PC-3 (cell line): ENCODE data around the gene MRPS12. TPM values are rescaled to one million over a fixed set of nuclear protein-coding genes. Genes with fewer than 3 reads are reported as not detected.

ENCODE experiments used
- ATAC-seq: fragments of 200-7000 bp; cut with Tn5 transposase; 2 replicates; pipeline ENCODE4 v1.9.1; 2020; ENCODE audit warnings: mild to moderate bottlenecking, moderate library complexity
- BruUV-seq: library from RNA; stranded (reverse); fragments of 400-500 nt; replicated peaks from 2 replicates; lab custom pipeline; 2021; lab: Mats Ljungman, UMichigan
- CTCF ChIA-PET: fragments of 300-600 bp; sonication (Branson Sonifier 250); formaldehyde crosslinking; loops from one replicate; lab custom pipeline; 2022; ENCODE audit warnings: antibody characterized with exemption; lab: Charles Lee
- POLR2A ChIA-PET: fragments of 300-600 bp; sonication (Branson Sonifier 250); formaldehyde crosslinking; loops from one replicate; lab custom pipeline; 2022; ENCODE audit warnings: antibody characterized with exemption; ENCODE audit not compliant: unreplicated experiment; lab: Charles Lee
- DNase-seq: peaks from one replicate; pipeline ENCODE4 v3.0.0-alpha.2; 2015
- H2AFZ ChIP-seq: fragments of 300-600 bp; sonication (generic); 2 replicates; pipeline ENCODE4 v1.6.0; 2016; ENCODE audit warnings: antibody characterized with exemption, low read length
- H3F3A ChIP-seq: fragments of 300-600 bp; sonication (generic); one replicate; pipeline ENCODE4 v1.6.0; 2017; ENCODE audit warnings: antibody characterized with exemption, low read length, control low read depth, mild to moderate bottlenecking; ENCODE audit not compliant: unreplicated experiment
- H3K27ac ChIP-seq: fragments of 300-600 bp; sonication (generic); 2 replicates; pipeline ENCODE4 v1.5.1; 2016; ENCODE audit warnings: mild to moderate bottlenecking, low read length
- H3K27me3 ChIP-seq: fragments of 300-600 bp; sonication (generic); 2 replicates; pipeline ENCODE4 v1.6.1; 2016; ENCODE audit warnings: low read length, mixed read lengths
- H3K36me3 ChIP-seq: fragments of 300-600 bp; sonication (generic); 2 replicates; pipeline ENCODE4 v1.6.1; 2016; ENCODE audit warnings: low read depth, mixed run types, low read length, mixed read lengths
- H3K4me1 ChIP-seq: fragments of 300-600 bp; sonication (generic); 2 replicates; pipeline ENCODE4 v1.5.1; 2016; ENCODE audit warnings: low read length; ENCODE audit not compliant: insufficient read depth
- H3K4me2 ChIP-seq: fragments of 300-600 bp; sonication (generic); 2 replicates; pipeline ENCODE4 v1.6.0; 2016; ENCODE audit warnings: low read length
- H3K4me3 ChIP-seq: fragments of 300-600 bp; sonication (generic); 2 replicates; pipeline ENCODE4 v1.5.1; 2016; ENCODE audit warnings: mild to moderate bottlenecking, low read length, mixed read lengths
- H3K79me2 ChIP-seq: fragments of 300-600 bp; sonication (generic); 2 replicates; pipeline ENCODE4 v1.6.1; 2017; ENCODE audit warnings: low read length, mixed read lengths
- H3K9ac ChIP-seq: fragments of 300-600 bp; sonication (generic); 2 replicates; pipeline ENCODE4 v1.6.0; 2016; ENCODE audit warnings: mild to moderate bottlenecking, low read length
- H3K9me2 ChIP-seq: fragments of 300-600 bp; sonication (generic); replicated peaks from 2 replicates; pipeline ENCODE4 v1.6.1; 2016; ENCODE audit warnings: mixed run types, low read length, mixed read lengths
- H3K9me3 ChIP-seq: fragments of 300-600 bp; sonication (generic); 2 replicates; pipeline ENCODE4 v1.6.1; 2016; ENCODE audit warnings: low read length, mixed read lengths
- H4K20me1 ChIP-seq: fragments of 300-600 bp; sonication (generic); 2 replicates; pipeline ENCODE4 v1.6.1; 2016; ENCODE audit warnings: low read length, mixed read lengths
- CTCF ChIP-seq: fragments of 300-600 bp; sonication (generic); conservative IDR thresholded peaks from 2 replicates; pipeline ENCODE4 v1.5.1; 2017; ENCODE audit warnings: antibody characterized with exemption, low read depth, mild to moderate bottlenecking, low read length
- EZH2 ChIP-seq: fragments of 300-600 bp; sonication (generic); IDR thresholded peaks from one replicate; pipeline ENCODE4 v1.6.1; 2017; ENCODE audit warnings: antibody characterized with exemption, mild to moderate bottlenecking, low read length; ENCODE audit not compliant: unreplicated experiment
- EZH2phosphoT487 ChIP-seq: fragments of 300-600 bp; sonication (generic); IDR thresholded peaks from 2 replicates; pipeline ENCODE4 v1.6.1; 2018; ENCODE audit warnings: mild to moderate bottlenecking, antibody characterized with exemption, low read length, borderline replicate concordance
- intact Hi-C: fragments of 100-400 bp; cut with micrococcal nuclease; formaldehyde crosslinking; loops from 2 replicates; pipeline ENCODE4 v1.9.0; 2023
- total RNA-seq: library from RNA; depleted of rRNA; stranded (reverse); fragments of >200 nt; gene quantifications from 2 replicates; pipeline ENCODE4 v1.2.3, GENCODE V29; 2014

Gene MRPS12
- total RNA-seq, 1 experiment from 2014 or later, result 156 TPM

GRCh38 chr19:38956264-38956663 is 25.5 kb downstream of the MRPS12 start:
- intact Hi-C loops, result loop anchor here (10.0 kb wide), 1 partner anchor 551 kb away; the partner anchor contains the start of gene FAM98C
- no peak overlapping the region for H3K4me3 ChIP-seq
- H3K79me2 ChIP-seq, result no peaks in the 10 kb centered on the region
- no peak for ATAC-seq
- no TSS peak for BruUV-seq
- DNase-seq, result no peak
- H4K20me1 ChIP-seq, result no peaks in the 10 kb centered on the region
- H3K9me2 ChIP-seq, result no peaks in the 10 kb centered on the region
- H3K27me3 ChIP-seq, result no peaks in the 10 kb centered on the region
- no peak overlapping the region for H3K9ac ChIP-seq
- H3K36me3 ChIP-seq, result no peaks in the 10 kb centered on the region
- H3K4me2 ChIP-seq, result no peak overlapping the region
- ChIA-PET CTCF (no interaction called here), POLR2A (no interaction called here)
- TF ChIP-seq EZH2 (no peak), EZH2phosphoT487 (no peak), CTCF (no peak)
- H3K27ac ChIP-seq, result no peak overlapping the region
- no peak overlapping the region for H2AFZ ChIP-seq
- no peaks in the 10 kb centered on the region for H3K4me1 ChIP-seq
- no peaks in the 10 kb centered on the region for H3K9me3 ChIP-seq
- H3F3A ChIP-seq, result no peaks in the 10 kb centered on the region

- Histone ChIP-seq H3K27me3 (no peaks in the 10 kb centered on the region), H3F3A (no peaks in the 10 kb centered on the region), H4K20me1 (no peaks in the 10 kb centered on the region), H3K79me2 (no peaks in the 10 kb centered on the region), H3K9ac (no peak overlapping the region), H3K27ac (no peak overlapping the region), H3K4me1 (peaks cover 3% of the 10 kb centered on the region; the same call in 1 of the 2 replicates), H3K9me2 (no peaks in the 10 kb centered on the region), H3K4me3 (no peak overlapping the region), H3K9me3 (no peaks in the 10 kb centered on the region), H2AFZ (no peak overlapping the region), H3K4me2 (no peak overlapping the region), H3K36me3 (no peaks in the 10 kb centered on the region)
- TF ChIP-seq CTCF (no peak), EZH2 (no peak)
- ATAC-seq, result no peak
- no peak for DNase-seq
- CTCF ChIA-PET, result no interaction called here
- POLR2A ChIA-PET, result no interaction called here
- intact Hi-C loops, result loop anchor here (10.0 kb wide), 1 partner anchor 554 kb away; the partner anchor contains the start of gene FAM98C
- no TSS peak for BruUV-seq
Measured at GRCh38 chr19:38958301-38958700, 27.6 kb downstream of the MRPS12 start.

- ATAC-seq (no peak), DNase-seq (no peak)
- H3K4me3 ChIP-seq, result no peak overlapping the region
- CTCF ChIA-PET, result no interaction called here
- no peaks in the 10 kb centered on the region for H3F3A ChIP-seq
- no peak overlapping the region for H3K4me2 ChIP-seq
- H3K27me3 ChIP-seq, result no peaks in the 10 kb centered on the region
- no TSS peak for BruUV-seq
- peaks cover 3% of the 10 kb centered on the region; the same call in 1 of the 2 replicates for H3K4me1 ChIP-seq
- H3K36me3 ChIP-seq, result no peaks in the 10 kb centered on the region
- intact Hi-C loops, result loop anchor here (5.0 to 10.0 kb wide), 4 partner anchors 153 to 555 kb away; partner anchors contain the start of genes FAM98C and LRFN1
- H3K9me3 ChIP-seq, result no peaks in the 10 kb centered on the region
- H2AFZ ChIP-seq, result no peak overlapping the region
- H3K27ac ChIP-seq, result no peak overlapping the region
- no peak overlapping the region for H3K9ac ChIP-seq
- POLR2A ChIA-PET, result no interaction called here
- no peaks in the 10 kb centered on the region for H3K9me2 ChIP-seq
- TF ChIP-seq EZH2 (no peak), CTCF (no peak), EZH2phosphoT487 (no peak)
- no peaks in the 10 kb centered on the region for H4K20me1 ChIP-seq
- no peaks in the 10 kb centered on the region for H3K79me2 ChIP-seq
Measured at GRCh38 chr19:38959618-38960017, 28.9 kb downstream of the MRPS12 start.
